ENCODE data around the gene CKB.

The CKB gene

GRCh38 chr14:103555559-103556337 is 33.1 kb upstream of the CKB start:
- H3K27ac ChIP-seq (ENCODE audit: low read length): no peak overlapping the region
- H3K9ac ChIP-seq (ENCODE audit: low read length): no peak overlapping the region
- H3K4me1 ChIP-seq (ENCODE audit: low read length): no peaks in the 10 kb centered on the region
- no peaks in the 10 kb centered on the region for H3K9me2 ChIP-seq (replicated peaks; ENCODE audit: insufficient read depth, low read length)
- H3K79me2 ChIP-seq (ENCODE audit: low read length): peaks cover 33% of the 10 kb centered on the region
- H3K9me3 ChIP-seq (replicated peaks; ENCODE audit: insufficient read depth, low read length): no peaks in the 10 kb centered on the region
- no peak overlapping the region for H3K4me2 ChIP-seq (ENCODE audit: low read depth, low read length)
- no peak overlapping the region for H2AFZ ChIP-seq (ENCODE audit: low read length)
- no peaks in the 10 kb centered on the region for H3K36me3 ChIP-seq (replicated peaks; ENCODE audit: insufficient read depth, low read length)
- no peaks in the 10 kb centered on the region for H3F3A ChIP-seq (ENCODE audit: insufficient read depth, low read length)
- no peak overlapping the region for H3K4me3 ChIP-seq (ENCODE audit: low read length)
- DNase-seq: no peak
- TF ChIP-seq EZH2phosphoT487 (IDR thresholded peaks at IDR 0.05; ENCODE audit: low read length): no peak
- no peak for TF ChIP-seq EZH2 (optimal IDR thresholded peaks at IDR 0.05; ENCODE audit: low read depth, low read length)
- no peak for TF ChIP-seq CTCF (IDR thresholded peaks at IDR 0.05; ENCODE audit: low read length)
- 0 out of 2 replicates have a peak, but pooled peaks cover 3% of the 10 kb centered on the region for H4K20me1 ChIP-seq (ENCODE audit: insufficient read depth, low read length)
- no peaks in the 10 kb centered on the region for H3K27me3 ChIP-seq (replicated peaks; ENCODE audit: insufficient read depth, low read length)

- Histone ChIP-seq H3K9ac (ENCODE audit: low read length) (no peak overlapping the region), H3K4me2 (ENCODE audit: low read depth, low read length) (no peak overlapping the region), H2AFZ (ENCODE audit: low read length) (no peak overlapping the region), H3K27ac (ENCODE audit: low read length) (no peak overlapping the region), H3K27me3 (replicated peaks; ENCODE audit: insufficient read depth, low read length) (no peaks in the 10 kb centered on the region), H3K9me3 (replicated peaks; ENCODE audit: insufficient read depth, low read length) (no peaks in the 10 kb centered on the region), H3F3A (ENCODE audit: insufficient read depth, low read length) (no peaks in the 10 kb centered on the region), H3K4me3 (ENCODE audit: low read length) (no peak overlapping the region), H3K36me3 (replicated peaks; ENCODE audit: insufficient read depth, low read length) (no peaks in the 10 kb centered on the region), H3K4me1 (ENCODE audit: low read length) (no peaks in the 10 kb centered on the region), H4K20me1 (ENCODE audit: insufficient read depth, low read length) (0 out of 2 replicates have a peak, but pooled peaks cover 3% of the 10 kb centered on the region), H3K9me2 (replicated peaks; ENCODE audit: insufficient read depth, low read length) (no peaks in the 10 kb centered on the region), H3K79me2 (ENCODE audit: low read length) (peaks cover 5% of the 10 kb centered on the region; the same call in 1 of the 2 replicates)
- DNase-seq: no peak
- TF ChIP-seq EZH2phosphoT487 (IDR thresholded peaks at IDR 0.05; ENCODE audit: low read length) (no peak), EZH2 (optimal IDR thresholded peaks at IDR 0.05; ENCODE audit: low read depth, low read length) (no peak), CTCF (IDR thresholded peaks at IDR 0.05; ENCODE audit: low read length) (no peak)
Measured at GRCh38 chr14:103552846-103553210, 30.2 kb upstream of the CKB start.

- Histone ChIP-seq H3F3A (ENCODE audit: insufficient read depth, low read length) (no peaks in the 10 kb centered on the region), H4K20me1 (ENCODE audit: insufficient read depth, low read length) (0 out of 2 replicates have a peak, but pooled peaks cover under 1% of the 10 kb centered on the region), H3K4me3 (ENCODE audit: low read length) (no peak overlapping the region), H3K27me3 (replicated peaks; ENCODE audit: insufficient read depth, low read length) (no peaks in the 10 kb centered on the region), H2AFZ (ENCODE audit: low read length) (no peak overlapping the region), H3K4me1 (ENCODE audit: low read length) (no peaks in the 10 kb centered on the region), H3K9me3 (replicated peaks; ENCODE audit: insufficient read depth, low read length) (no peaks in the 10 kb centered on the region), H3K4me2 (ENCODE audit: low read depth, low read length) (no peak overlapping the region), H3K27ac (ENCODE audit: low read length) (no peak overlapping the region), H3K79me2 (ENCODE audit: low read length) (peaks cover 3% of the 10 kb centered on the region; the same call in 1 of the 2 replicates), H3K9ac (ENCODE audit: low read length) (no peak overlapping the region), H3K9me2 (replicated peaks; ENCODE audit: insufficient read depth, low read length) (no peaks in the 10 kb centered on the region), H3K36me3 (replicated peaks; ENCODE audit: insufficient read depth, low read length) (no peaks in the 10 kb centered on the region)
- no peak for DNase-seq
- TF ChIP-seq EZH2phosphoT487 (IDR thresholded peaks at IDR 0.05; ENCODE audit: low read length): no peak
- no peak for TF ChIP-seq EZH2 (optimal IDR thresholded peaks at IDR 0.05; ENCODE audit: low read depth, low read length)
Measured at GRCh38 chr14:103552011-103552845, 29.6 kb upstream of the CKB start.

Data from MM.1S (cell line).